T-helper 2 cell treated with Interferon-gamma antibody and Interleukin-4, amounts not matched to agents 100 ng/mL and 5 ng/mL, for 36 hours (primary cell): ENCODE data around the gene NKG7. TPM values are rescaled to one million over a fixed set of nuclear protein-coding genes. Genes with fewer than 3 reads are reported as not detected.

Experiments
- intact Hi-C: fragments of 100-400 bp; cut with micrococcal nuclease; formaldehyde crosslinking; loops from one replicate; pipeline ENCODE4 v1.15.1; 2023
- total RNA-seq: library from RNA; stranded (reverse); gene quantifications from 2 replicates; pipeline ENCODE4 v1.2.3, GENCODE V29; 2022

Gene NKG7
- total RNA-seq, 1 donor from 2014 or later = 136 TPM

GRCh38 chr19:51338563-51339312 is 33.7 kb downstream of the NKG7 start:
- intact Hi-C loops = loop anchor here (1.0 to 5.0 kb wide), 7 partner anchors 11 to 318 kb away; no protein-coding TSS in a partner anchor

- intact Hi-C loops = loop anchor here (2.0 to 5.0 kb wide), 3 partner anchors 69 to 319 kb away; no protein-coding TSS in a partner anchor
These were observed 34.4 kb downstream of the NKG7 start for GRCh38 chr19:51337861-51338562.

DNA sequence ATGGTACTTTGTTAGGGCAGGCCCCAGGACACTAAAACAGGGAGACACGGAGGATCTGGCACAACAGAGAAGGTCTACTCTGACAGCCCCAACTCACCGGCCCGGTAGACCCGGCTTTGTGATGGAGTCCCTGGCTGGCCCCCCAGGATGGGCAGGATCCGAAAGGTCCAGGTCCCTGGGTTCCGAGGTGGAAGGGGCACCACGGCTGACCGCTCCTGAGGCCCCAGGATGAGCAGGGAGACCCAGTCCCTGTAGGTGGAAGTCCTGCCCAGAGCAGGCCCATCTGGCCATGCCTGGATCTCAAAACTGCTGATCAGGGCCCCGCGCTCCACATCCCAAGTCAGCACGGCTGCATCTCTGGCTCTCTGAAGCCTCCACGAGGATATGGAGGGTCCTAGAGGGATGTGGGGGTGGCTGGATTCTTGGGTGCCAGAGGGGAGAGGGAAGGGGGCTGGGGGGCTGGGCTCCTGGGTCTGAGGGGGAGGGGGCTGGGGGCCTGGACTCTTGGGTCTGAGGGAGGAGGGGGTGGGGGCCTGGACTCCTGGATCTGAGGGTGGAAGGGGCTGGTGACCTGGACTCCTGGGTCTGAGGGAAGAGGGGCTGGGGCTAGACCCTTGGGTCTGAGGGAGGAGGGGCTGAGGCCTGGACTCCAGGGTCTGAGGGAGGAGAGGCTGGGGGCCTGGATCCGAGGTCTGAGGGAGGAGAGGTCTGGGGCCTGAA is 35.2 kb downstream of the NKG7 start:
- intact Hi-C loops = loop anchor here (5.0 kb wide), 1 partner anchor 255 kb away; no protein-coding TSS in a partner anchor

DNA sequence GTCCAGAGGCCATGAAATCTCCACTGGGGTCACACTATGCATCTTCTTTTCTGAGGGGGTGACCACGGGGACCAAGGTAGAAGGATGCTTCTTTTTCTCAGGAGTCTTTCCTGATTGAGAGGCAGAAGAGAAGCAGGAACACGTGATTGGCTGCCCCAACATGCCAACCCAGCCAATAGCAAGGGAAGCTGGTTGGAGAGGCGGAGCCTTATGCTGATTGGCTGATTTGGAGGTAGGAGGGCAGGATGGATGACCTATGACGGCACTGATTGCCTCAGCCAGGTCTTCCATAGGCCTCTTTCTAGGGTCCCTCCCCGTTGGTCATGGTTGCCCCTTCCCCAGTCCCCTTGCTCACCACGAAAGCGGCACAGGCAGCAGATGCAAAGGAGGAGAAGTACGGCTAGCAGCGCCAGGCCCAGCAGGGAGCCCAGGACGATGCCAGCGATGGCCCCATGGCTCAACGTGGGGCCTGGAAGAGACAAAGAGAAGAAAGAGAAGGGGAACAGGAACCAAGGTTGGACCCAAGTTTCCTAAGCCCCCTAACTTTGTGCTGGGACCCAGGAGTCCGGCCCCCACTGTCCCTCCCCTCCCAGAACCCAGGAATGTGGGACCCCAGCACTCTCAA is 38.5 kb downstream of the NKG7 start:
- intact Hi-C loops = no loop called here

DNA sequence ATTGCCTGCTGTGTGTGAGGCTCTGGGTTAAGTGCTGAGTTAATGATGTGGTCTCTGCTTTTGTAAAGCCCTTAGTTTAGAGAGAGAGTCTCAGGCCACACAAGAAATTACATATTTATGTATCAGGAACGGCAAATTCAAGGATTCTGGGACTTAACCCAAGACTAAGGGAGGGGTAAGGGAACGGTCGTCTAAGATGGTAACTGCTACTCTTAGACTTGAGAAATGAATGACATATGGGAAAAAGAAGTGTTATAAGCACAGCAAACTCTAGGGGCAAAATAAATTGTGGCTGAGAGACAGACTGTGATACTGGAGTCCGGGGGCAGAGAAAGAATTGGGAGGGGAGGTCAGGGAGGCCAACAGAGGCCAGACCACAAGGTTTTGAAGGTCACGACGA is 40.7 kb downstream of the NKG7 start:
- intact Hi-C loops = no loop called here

DNA sequence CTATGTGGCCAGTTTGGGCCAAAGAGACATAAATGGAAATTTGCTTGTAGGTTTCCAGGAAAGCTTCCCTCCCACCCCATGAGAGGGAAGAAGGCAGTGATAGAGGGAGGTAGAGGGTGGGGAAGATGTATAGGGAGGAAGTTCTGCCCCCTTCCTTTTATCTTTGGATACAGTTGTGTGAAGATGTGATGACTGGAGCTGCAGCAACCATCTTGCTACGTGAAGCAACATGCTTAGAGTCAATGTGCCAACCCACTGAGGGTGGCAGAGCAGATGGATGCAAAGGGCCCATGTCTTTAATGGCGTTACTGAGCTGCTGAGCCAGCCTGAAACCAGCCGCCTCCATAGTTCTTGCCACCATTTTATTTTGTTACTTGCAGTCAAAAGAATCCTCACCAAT is 41.3 kb downstream of the NKG7 start:
- intact Hi-C loops = no loop called here

DNA sequence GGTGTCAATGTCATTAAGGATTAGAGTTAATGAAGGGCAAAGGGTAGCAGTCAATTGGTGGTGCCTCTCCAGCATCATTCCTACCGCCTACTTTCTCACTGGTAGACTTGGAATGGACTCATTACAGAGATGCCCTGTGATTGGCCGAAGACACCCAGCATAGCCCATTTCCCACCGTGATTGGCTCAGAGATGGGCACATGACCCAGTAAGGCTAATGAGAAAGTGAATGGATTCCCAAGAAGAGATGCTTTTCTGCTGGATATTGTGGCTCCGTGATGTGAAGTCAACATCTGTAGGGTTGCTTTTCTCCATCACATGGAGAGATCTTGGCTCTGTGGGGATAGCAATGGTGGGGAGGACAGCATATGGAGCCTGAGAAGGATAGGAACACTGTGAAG is 42.1 kb downstream of the NKG7 start:
- intact Hi-C loops = no loop called here

DNA sequence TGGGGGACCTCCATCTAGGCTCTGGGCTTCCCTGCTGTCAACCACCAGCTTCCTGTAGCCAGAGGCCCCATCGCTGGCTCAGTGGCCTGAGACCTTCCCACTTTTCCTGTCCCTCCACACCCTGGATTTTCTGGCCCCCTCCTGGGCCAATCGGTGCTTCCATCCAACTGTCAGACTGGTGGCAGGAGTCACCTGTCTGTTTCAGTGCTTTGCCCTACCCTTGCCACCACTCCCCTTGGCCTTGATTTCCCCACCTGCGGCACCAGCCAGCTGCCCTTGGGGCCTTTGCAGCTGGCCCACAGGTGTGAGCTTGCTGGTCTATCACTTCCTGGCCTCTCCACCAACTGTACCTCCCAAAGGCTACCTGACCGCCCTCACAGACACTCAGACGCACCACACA is 43.0 kb downstream of the NKG7 start:
- intact Hi-C loops = loop anchor here (10.0 kb wide), 1 partner anchor 75 kb away; the partner anchor contains the start of gene SIGLECL1

- intact Hi-C loops = loop anchor here (1.0 to 10.0 kb wide), 3 partner anchors 12 to 169 kb away; partner anchors contain the start of gene SIGLECL1
These were observed 45.1 kb downstream of the NKG7 start for GRCh38 chr19:51327066-51328001.

DNA sequence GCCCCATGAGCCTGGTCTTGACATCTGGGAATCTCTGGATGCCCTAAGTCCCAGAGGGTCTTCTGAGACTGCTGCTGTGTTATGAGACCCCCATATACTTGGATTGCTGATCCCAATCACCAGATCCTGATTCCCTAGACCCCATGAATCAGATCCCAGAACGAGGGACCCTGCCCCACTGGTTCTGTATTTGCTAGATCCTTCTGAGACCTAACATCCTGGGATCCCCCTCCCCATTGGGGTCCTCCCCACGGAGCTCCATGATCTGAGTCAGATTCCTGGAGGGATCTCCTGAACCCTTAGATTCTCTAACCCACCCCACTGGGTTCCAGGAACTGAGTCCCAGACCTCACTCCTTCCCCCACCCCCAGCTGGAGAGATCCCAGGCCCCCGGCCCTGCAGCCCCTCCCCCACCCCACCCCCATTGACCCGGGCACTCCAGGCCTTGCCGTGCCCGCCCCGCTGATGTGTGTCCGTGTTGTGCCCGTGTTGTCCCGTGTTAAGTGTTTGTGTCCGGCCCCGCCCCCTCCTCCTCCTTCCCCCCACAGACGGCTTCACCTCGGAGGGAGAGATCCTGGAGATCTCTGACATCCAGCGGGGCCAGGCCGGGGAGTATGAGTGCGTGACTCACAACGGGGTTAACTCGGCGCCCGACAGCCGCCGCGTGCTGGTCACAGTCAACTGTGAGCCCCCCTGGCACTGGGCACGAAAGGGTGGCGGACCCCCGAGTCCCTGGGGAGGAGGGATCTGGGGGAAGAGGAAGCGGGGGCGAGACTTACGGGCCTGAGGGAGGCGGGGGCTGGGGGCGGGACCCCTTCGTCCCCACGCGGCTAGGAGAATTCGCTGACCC is 46.0 kb downstream of the NKG7 start:
- intact Hi-C loops = loop anchor here (1.0 to 10.0 kb wide), 3 partner anchors 13 to 168 kb away; partner anchors contain the start of gene SIGLECL1

DNA sequence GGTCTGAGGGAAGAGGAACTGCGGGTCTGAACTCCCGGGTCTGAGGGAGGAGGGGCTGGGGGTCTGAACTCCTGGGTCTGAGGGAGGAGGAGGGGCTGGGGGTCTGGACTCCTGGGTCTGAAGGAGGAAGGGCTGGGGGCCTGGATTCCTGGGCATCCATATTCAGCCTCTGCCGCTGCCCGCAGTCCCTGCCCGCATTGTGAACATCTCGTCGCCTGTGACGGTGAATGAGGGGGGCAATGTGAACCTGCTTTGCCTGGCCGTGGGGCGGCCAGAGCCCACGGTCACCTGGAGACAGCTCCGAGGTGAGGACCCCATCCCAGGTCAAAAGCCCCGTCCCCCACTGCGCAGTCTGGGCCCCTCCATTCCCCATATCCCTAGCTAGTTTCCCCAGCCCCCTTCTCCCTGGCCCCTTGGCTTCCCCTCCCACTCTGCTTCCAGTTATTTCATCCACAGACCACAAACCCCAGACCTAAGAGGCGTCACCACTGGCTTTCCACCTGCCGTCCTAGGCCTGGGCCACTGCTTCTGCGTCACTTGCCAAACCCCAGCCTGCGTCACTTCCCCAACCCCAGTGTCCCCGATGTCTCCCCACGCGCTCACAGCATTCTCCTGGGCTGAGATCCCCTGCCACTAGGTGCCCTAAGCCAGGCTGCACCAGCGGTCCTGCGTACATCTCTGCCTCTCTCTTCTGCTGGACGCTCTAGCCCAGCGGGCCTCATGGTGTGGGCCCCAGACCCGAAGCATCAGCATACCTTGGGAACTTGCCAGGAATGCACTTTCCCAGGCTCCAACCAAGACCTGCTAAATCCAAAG is 47.1 kb downstream of the NKG7 start:
- intact Hi-C loops = loop anchor here (10.0 kb wide), 1 partner anchor 71 kb away; the partner anchor contains the start of gene SIGLECL1

GRCh38 chr19:51324167-51324481 is 48.3 kb downstream of the NKG7 start:
- intact Hi-C loops = loop anchor here (10.0 kb wide), 1 partner anchor 69 kb away; the partner anchor contains the start of gene SIGLECL1

- intact Hi-C loops = loop anchor here (10.0 kb wide), 1 partner anchor 69 kb away; the partner anchor contains the start of gene SIGLECL1
These were observed 48.8 kb downstream of the NKG7 start for GRCh38 chr19:51323481-51324166.

- intact Hi-C loops = loop anchor here (10.0 kb wide), 1 partner anchor 67 kb away; the partner anchor contains the start of gene SIGLECL1
These were observed 50.7 kb downstream of the NKG7 start for GRCh38 chr19:51321799-51322198.
